Keratinocyte (primary cell): ENCODE data around the gene MAGI1. TPM values are rescaled to one million over a fixed set of nuclear protein-coding genes. Genes with fewer than 3 reads are reported as not detected.

Experiments
- DNase-seq: peaks from one replicate; pipeline ENCODE4 v3.0.0-alpha.2; 2011; ENCODE audit warnings: low read depth, missing footprints, low spot score
- FAIRE-seq: peaks from 2 replicates; lab custom pipeline; 2011; peaks lifted over from hg19 to GRCh38; lab: Jason Lieb, UNC
- H2AFZ ChIP-seq: 2 replicates; pipeline ENCODE4 v1.6.0; 2012; ENCODE audit warnings: low read length, control low read depth, inconsistent platforms; ENCODE audit not compliant: control insufficient read depth
- H3K27ac ChIP-seq: 2 replicates; pipeline ENCODE4 v1.5.1; 2011; ENCODE audit warnings: low read length; ENCODE audit not compliant: control insufficient read depth, insufficient read depth
- H3K27me3 ChIP-seq: 3 replicates; pipeline ENCODE4 v1.6.0; 2011; ENCODE audit warnings: low read length; ENCODE audit not compliant: control insufficient read depth, insufficient read depth; ENCODE audit errors: extremely low read depth
- H3K36me3 ChIP-seq, 2 experiments: 2 replicates in 1 of 2; 3 replicates in 1 of 2; pipeline ENCODE4 v1.5.1; 2011; ENCODE audit warnings: low read length in 2 of 2, mild to moderate bottlenecking in 1 of 2; ENCODE audit not compliant: control insufficient read depth in 2 of 2, insufficient read depth in 2 of 2; ENCODE audit errors: extremely low read depth in 1 of 2
- H3K4me1 ChIP-seq: 3 replicates; pipeline ENCODE4 v1.5.1; 2011; ENCODE audit warnings: low read length; ENCODE audit not compliant: control insufficient read depth, insufficient read depth; ENCODE audit errors: extremely low read depth
- H3K4me2 ChIP-seq: 3 replicates; pipeline ENCODE4 v1.6.0; 2011; ENCODE audit warnings: low read depth, low read length; ENCODE audit not compliant: control insufficient read depth, insufficient read depth; ENCODE audit errors: extremely low read depth
- H3K4me3 ChIP-seq, 3 experiments: fragments of 200-600 bp in 1 of 3; sonication (generic) in 1 of 3; 2 replicates in 2 of 3; 3 replicates in 1 of 3; pipeline ENCODE4 v1.5.1; 2011 to 2016; ENCODE audit warnings: low read length in 3 of 3, mild to moderate bottlenecking in 3 of 3, control low read depth in 2 of 3, inconsistent platforms in 1 of 3, low read depth in 1 of 3, mixed read lengths in 1 of 3, mixed run types in 1 of 3, moderate library complexity in 1 of 3; ENCODE audit not compliant: control insufficient read depth in 2 of 3, insufficient read depth in 2 of 3; ENCODE audit errors: extremely low read depth in 1 of 3
- H3K79me2 ChIP-seq: 2 replicates; pipeline ENCODE4 v1.6.0; 2012; ENCODE audit warnings: low read length; ENCODE audit not compliant: control insufficient read depth, insufficient read depth
- H3K9ac ChIP-seq: 3 replicates; pipeline ENCODE4 v1.6.0; 2011; ENCODE audit warnings: low read length; ENCODE audit not compliant: control insufficient read depth, insufficient read depth; ENCODE audit errors: extremely low read depth
- H3K9me1 ChIP-seq: 3 replicates; pipeline ENCODE4 v1.6.0; 2011; ENCODE audit warnings: low read length; ENCODE audit not compliant: control insufficient read depth, insufficient read depth; ENCODE audit errors: extremely low read depth
- H3K9me3 ChIP-seq: 2 replicates; pipeline ENCODE4 v1.5.1; 2012; ENCODE audit warnings: low read depth, low read length; ENCODE audit not compliant: control insufficient read depth
- H4K20me1 ChIP-seq: 3 replicates; pipeline ENCODE4 v1.6.0; 2011; ENCODE audit warnings: low read length; ENCODE audit not compliant: control insufficient read depth, insufficient read depth; ENCODE audit errors: extremely low read depth
- CTCF ChIP-seq, 3 experiments: IDR thresholded peaks in 1 of 3; conservative IDR thresholded peaks in 1 of 3; optimal IDR thresholded peaks in 1 of 3; 2 replicates in 2 of 3; 3 replicates in 1 of 3; pipeline versions ENCODE3 to v1.5.1; 2011; ENCODE audit warnings: low read length in 3 of 3, mild to moderate bottlenecking in 3 of 3, moderate library complexity in 2 of 3, control low read depth in 1 of 3, inconsistent platforms in 1 of 3; ENCODE audit not compliant: insufficient read depth in 2 of 3; ENCODE audit errors: extremely low read depth in 1 of 3
- EZH2 ChIP-seq: IDR thresholded peaks from one replicate; pipeline ENCODE4 v1.6.1; 2012; ENCODE audit warnings: inconsistent platforms, mild to moderate bottlenecking, low read length, moderate library complexity
- dilution Hi-C: fragments of 300-500 bp; cut with MboI; formaldehyde crosslinking; loops from one replicate; pipeline ENCODE4 v1.7.0; 2020; ENCODE audit warnings: low sequenced_read_pairs; ENCODE audit not compliant: extremely low pct_ligation_motif_present
- polyA plus RNA-seq, 5 experiments: library from polyadenylated mRNA; depleted of rRNA in 3 of 5; stranded (reverse) in 3 of 5; stranded (forward) in 1 of 5; unstranded in 1 of 5; fragments of >200 nt; gene quantifications; 1 replicate in 1 of 5; 2 replicates in 3 of 5; 3 replicates in 1 of 5; pipeline versions ENCODE4 v1.2.1 to v1.2.3, GENCODE V29; 2011 to 2012; ENCODE audit warnings: missing spikeins in 2 of 5, low read depth in 1 of 5, low replicate concordance in 1 of 5

MAGI1 gene
- polyA plus RNA-seq, 1 donor (not counting 4 experiments of a cell fraction or from before 2014, with no cell fraction given), result 10.9 TPM

DNA sequence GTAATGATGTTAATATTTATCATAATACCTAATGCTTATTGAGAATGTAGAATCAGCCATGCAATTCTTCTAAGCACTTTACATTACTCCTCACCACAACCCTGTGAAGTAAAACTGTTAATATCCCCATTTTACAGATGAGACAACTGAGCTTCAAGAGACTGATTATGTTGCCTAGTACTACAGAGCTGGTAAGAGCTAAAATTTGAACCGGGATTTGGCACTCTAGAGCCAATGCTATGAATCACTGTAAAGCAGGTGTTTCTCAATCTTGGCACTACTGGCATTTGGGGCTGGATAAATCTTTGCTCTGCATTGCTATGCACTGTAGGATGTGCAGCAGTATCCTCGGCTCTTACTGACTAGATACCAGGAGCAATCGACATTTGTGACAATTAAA is 367.7 kb downstream of the MAGI1 start:
- DNase-seq (no peak), FAIRE-seq (no peak)
- no peaks in the 10 kb centered on the region for H3K9me3 ChIP-seq
- H3K79me2 ChIP-seq, result no peaks in the 10 kb centered on the region
- dilution Hi-C loops, result no loop called here
- no peak overlapping the region for H3K4me2 ChIP-seq
- no peak overlapping the region for H3K27ac ChIP-seq
- H4K20me1 ChIP-seq, result peaks cover 4% of the 10 kb centered on the region
- H3K36me3 ChIP-seq, result no peaks in the 10 kb centered on the region
- no peak overlapping the region for H2AFZ ChIP-seq
- H3K4me1 ChIP-seq, result peaks cover 11% of the 10 kb centered on the region
- H3K27me3 ChIP-seq, result no peaks in the 10 kb centered on the region
- H3K9ac ChIP-seq, result no peak overlapping the region
- no peak for TF ChIP-seq EZH2
- no peaks in the 10 kb centered on the region for H3K9me1 ChIP-seq
- H3K4me3 ChIP-seq, result no peak overlapping the region

DNA sequence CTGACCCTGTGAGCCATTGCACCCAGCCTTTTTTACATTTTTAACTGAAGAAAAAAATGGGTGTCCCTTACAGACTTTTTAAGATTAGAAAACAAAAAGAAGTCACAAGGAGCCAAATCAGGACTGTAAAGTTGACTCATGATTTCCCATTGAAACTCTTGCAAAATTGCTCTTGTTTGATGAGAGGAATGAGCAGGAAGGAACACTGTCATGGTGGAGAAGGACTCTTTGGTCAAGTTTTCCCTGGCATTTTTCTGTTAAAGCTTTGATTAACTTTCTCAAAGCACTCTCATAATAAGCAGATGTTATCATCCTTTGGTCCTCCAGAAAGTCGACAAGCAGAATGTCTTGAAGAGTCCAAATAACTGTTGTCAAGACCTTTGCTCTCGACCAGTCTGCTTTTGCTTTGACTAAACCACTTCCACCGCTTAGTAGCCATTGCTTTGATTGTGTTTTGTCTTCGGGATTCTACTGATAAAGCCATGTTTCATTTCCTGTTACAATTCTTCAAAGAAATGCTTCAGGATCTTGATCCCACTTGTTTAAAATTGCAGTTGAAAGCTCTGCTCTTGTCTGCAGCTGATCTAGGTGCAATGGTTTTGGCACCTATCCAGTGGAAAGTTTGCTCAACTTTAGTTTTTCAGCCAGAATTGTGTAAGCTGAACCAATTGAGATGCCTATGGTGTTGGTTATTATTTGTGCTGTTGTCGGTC is 369.4 kb downstream of the MAGI1 start:
- no peak overlapping the region for H2AFZ ChIP-seq
- no peaks in the 10 kb centered on the region for H3K79me2 ChIP-seq
- H4K20me1 ChIP-seq, result peaks cover 4% of the 10 kb centered on the region
- dilution Hi-C loops, result no loop called here
- H3K4me2 ChIP-seq, result no peak overlapping the region
- peak; percentile 76 for FAIRE-seq
- no peaks in the 10 kb centered on the region for H3K27me3 ChIP-seq
- no peak for TF ChIP-seq CTCF (optimal IDR thresholded peaks at IDR 0.05 in 1 of 3, IDR thresholded peaks at IDR 0.05 in 1 of 3, conservative IDR thresholded peaks at IDR 0.05 in 1 of 3; ENCODE audit: extremely low read depth in 1 of 3, insufficient read depth in 2 of 3, low read length in 3 of 3)
- TF ChIP-seq EZH2, result no peak
- no peak overlapping the region for H3K27ac ChIP-seq
- no peak overlapping the region for H3K4me3 ChIP-seq
- H3K4me1 ChIP-seq, result peaks cover 24% of the 10 kb centered on the region
- no peaks in the 10 kb centered on the region for H3K9me1 ChIP-seq
- no peak overlapping the region for H3K9ac ChIP-seq
- H3K9me3 ChIP-seq, result no peaks in the 10 kb centered on the region
- no peaks in the 10 kb centered on the region for H3K36me3 ChIP-seq
- DNase-seq, result no peak

GRCh38 chr3:65667963-65668362 is 370.8 kb downstream of the MAGI1 start:
- no peak for DNase-seq
- TF ChIP-seq EZH2, result no peak
- no peak for TF ChIP-seq CTCF (optimal IDR thresholded peaks at IDR 0.05 in 1 of 3, IDR thresholded peaks at IDR 0.05 in 1 of 3, conservative IDR thresholded peaks at IDR 0.05 in 1 of 3; ENCODE audit: extremely low read depth in 1 of 3, insufficient read depth in 2 of 3, low read length in 3 of 3)

More at GRCh38 chr3:65667963-65668362, 370.8 kb downstream of the MAGI1 start:
- no peak for FAIRE-seq
- Histone ChIP-seq H4K20me1 (no peaks in the 10 kb centered on the region), H3K9me1 (no peaks in the 10 kb centered on the region), H2AFZ (no peak overlapping the region), H3K9ac (no peak overlapping the region), H3K4me1 (peaks cover 22% of the 10 kb centered on the region), H3K9me3 (no peaks in the 10 kb centered on the region), H3K79me2 (no peaks in the 10 kb centered on the region), H3K36me3 (no peaks in the 10 kb centered on the region), H3K4me2 (no peak overlapping the region), H3K4me3 (no peak overlapping the region), H3K27ac (no peak overlapping the region), H3K27me3 (no peaks in the 10 kb centered on the region)
- dilution Hi-C loops, result no loop called here
